GM18909 (cell line): ENCODE measurements around the gene TCOF1.
A peak's percentile ranks its signal among the peaks of the same experiment; 100 is the strongest.

Experiments
- ATAC-seq: cut with Tn5 transposase; IDR thresholded peaks from one replicate; pipeline ENCODE4 v1.9.1; 2021; ENCODE audit warnings: mild to moderate bottlenecking; ENCODE audit not compliant: unreplicated experiment, poor library complexity

TCOF1 gene

GRCh38 chr5:150346592-150346991 lies 10.9 kb upstream of the TCOF1 start:
- ATAC-seq = no peak

- ATAC-seq = no peak
Measured at GRCh38 chr5:150347003-150347402, 10.5 kb upstream of the TCOF1 start.

GRCh38 chr5:150347451-150347850 lies 10.0 kb upstream of the TCOF1 start:
- no peak for ATAC-seq

- ATAC-seq = no peak
Measured at GRCh38 chr5:150349681-150350275, 7.7 kb upstream of the TCOF1 start.

- peak; percentile 89 for ATAC-seq
Measured at GRCh38 chr5:150350524-150351344, 6.8 kb upstream of the TCOF1 start.

GRCh38 chr5:150352244-150353031 lies 5.1 kb upstream of the TCOF1 start:
- ATAC-seq = no peak

- ATAC-seq = no peak
Measured at GRCh38 chr5:150353032-150353675, 4.3 kb upstream of the TCOF1 start.

- no peak for ATAC-seq
Measured at GRCh38 chr5:150355791-150356190, 1.7 kb upstream of the TCOF1 start.

GRCh38 chr5:150356575-150357294 lies 762 bp upstream of the TCOF1 start:
- ATAC-seq = no peak

- no peak for ATAC-seq
Measured at GRCh38 chr5:150358261-150359095, 981 bp downstream of the TCOF1 start.

GRCh38 chr5:150361301-150361700 lies 3.8 kb downstream of the TCOF1 start:
- peak; percentile 34 for ATAC-seq

GRCh38 chr5:150363185-150363584 lies 5.7 kb downstream of the TCOF1 start:
- no peak for ATAC-seq

- no peak for ATAC-seq
Measured at GRCh38 chr5:150364004-150364403, 6.5 kb downstream of the TCOF1 start.

GRCh38 chr5:150368526-150368925 lies 11.0 kb downstream of the TCOF1 start:
- ATAC-seq = no peak

- ATAC-seq = no peak
Measured at GRCh38 chr5:150372639-150373038, 15.1 kb downstream of the TCOF1 start.

- no peak for ATAC-seq
Measured at GRCh38 chr5:150374651-150375050, 17.2 kb downstream of the TCOF1 start.

- no peak for ATAC-seq
Measured at GRCh38 chr5:150376799-150377771, 19.6 kb downstream of the TCOF1 start.
